GM21528 (cell line): ENCODE measurements around the gene WNT6.

Experiments used
- ATAC-seq: cut with Tn5 transposase; IDR thresholded peaks from one replicate; pipeline ENCODE4 v1.9.1; 2021; ENCODE audit warnings: mild to moderate bottlenecking, moderate library complexity; ENCODE audit not compliant: unreplicated experiment, low FRiP score

Gene WNT6

GRCh38 chr2:218859556-218859987, at the start of gene WNT6:
WNT6 (plus strand) TSS chr2:218859805; CDS start chr2:218860038, 233 bp downstream.
- no peak for ATAC-seq

- no peak for ATAC-seq
Observed at GRCh38 chr2:218810256-218810655, 49.3 kb upstream of the WNT6 start.

- ATAC-seq: no peak
Observed at GRCh38 chr2:218811382-218811781, 48.2 kb upstream of the WNT6 start.

DNA sequence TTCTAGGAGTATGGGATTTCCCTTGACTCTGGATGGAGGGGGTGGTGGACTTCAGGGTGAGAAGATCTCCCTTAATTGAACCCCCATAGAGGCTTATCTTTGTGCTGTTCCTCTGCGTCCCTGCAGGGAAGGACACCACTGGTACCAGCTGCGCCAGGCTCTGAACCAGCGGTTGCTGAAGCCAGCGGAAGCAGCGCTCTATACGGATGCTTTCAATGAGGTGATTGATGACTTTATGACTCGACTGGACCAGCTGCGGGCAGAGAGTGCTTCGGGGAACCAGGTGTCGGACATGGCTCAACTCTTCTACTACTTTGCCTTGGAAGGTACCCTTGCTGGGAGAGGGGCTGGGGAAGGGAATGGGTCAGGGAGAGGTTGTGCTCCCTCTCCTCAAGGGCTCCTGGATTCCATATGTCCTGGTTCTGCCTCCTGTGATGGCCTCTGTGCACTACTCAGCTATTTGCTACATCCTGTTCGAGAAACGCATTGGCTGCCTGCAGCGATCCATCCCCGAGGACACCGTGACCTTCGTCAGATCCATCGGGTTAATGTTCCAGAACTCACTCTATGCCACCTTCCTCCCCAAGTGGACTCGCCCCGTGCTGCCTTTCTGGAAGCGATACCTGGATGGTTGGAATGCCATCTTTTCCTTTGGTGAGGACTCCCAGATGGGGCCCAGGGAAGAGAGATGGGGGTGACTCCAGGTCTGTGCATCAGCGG, 47.3 kb upstream of the WNT6 start:
- ATAC-seq: no peak

DNA sequence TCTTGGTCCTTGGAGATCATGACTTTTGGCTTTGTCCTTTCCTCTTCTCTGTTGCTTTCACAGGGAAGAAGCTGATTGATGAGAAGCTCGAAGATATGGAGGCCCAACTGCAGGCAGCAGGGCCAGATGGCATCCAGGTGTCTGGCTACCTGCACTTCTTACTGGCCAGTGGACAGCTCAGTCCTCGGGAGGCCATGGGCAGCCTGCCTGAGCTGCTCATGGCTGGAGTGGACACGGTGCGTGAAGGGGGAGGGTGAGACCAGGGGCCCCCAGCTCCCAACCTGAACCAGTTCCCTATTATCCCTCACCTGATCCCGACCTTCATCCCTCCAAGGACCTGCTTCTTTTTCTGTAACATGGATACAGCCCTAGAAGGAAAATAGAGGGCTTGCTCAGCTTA, 46.7 kb upstream of the WNT6 start:
- ATAC-seq: no peak

- ATAC-seq: no peak
Observed at GRCh38 chr2:218813771-218814460, 45.7 kb upstream of the WNT6 start.

- no peak for ATAC-seq
Observed at GRCh38 chr2:218814540-218815243, 44.9 kb upstream of the WNT6 start.

DNA sequence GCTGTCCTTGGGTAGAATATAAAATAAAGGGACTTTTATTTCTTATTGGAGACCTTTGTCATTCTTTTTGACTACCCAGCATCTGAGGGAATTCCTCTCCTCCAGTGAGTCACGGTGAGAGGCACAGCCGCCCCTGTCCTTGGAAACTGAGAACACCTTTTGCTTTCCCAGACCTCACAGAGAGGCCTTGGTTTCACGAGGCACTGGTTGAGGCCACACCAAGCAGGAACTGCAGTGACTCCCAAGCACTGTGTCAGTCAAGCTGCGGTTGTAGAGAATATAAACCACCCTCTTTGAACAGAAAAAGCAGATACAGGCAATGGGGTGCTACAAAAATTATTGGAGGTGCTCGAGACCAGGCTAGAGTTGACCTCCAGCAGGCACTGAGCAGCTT, 44.4 kb upstream of the WNT6 start:
- no peak for ATAC-seq

DNA sequence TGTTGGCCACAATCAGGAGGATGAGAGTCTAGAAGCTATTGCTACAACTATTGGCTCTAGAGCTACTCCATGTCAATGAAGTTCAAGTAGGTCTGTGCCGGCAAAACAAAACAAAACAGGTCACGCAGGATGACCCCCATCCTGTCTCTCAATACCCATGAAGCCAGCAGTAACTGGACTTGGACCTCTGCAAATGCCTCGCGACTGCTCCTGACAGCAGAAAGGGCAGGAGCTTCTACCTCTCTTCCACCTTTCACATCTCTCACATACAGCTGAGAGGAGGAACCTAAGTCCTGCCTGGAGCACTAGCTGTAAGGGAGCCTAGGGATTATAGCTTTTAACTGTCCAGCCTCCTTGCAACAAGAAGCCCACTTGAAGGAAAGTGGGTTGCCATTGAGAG, 44.0 kb upstream of the WNT6 start:
- ATAC-seq: no peak

- no peak for ATAC-seq
Observed at GRCh38 chr2:218816561-218817011, 43.0 kb upstream of the WNT6 start.

DNA sequence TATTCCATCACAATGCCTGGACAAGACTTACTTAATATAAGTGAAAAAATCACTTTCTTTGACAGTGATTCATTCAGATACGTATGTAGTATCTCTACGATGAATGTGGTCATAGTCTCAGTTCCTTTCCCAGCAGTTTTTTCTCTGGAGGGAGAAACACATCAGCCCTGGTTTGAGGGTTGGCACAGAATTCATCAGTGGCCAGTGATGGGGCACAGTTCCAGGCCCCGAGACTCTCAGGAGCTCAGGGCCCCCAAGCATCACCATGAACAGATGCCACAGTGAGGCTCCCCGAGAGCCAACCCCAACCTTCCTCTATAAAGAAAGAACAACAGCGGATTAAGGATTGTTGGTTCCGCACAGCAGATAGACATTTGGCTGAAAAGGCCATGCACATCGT, 40.5 kb upstream of the WNT6 start:
- ATAC-seq: no peak

DNA sequence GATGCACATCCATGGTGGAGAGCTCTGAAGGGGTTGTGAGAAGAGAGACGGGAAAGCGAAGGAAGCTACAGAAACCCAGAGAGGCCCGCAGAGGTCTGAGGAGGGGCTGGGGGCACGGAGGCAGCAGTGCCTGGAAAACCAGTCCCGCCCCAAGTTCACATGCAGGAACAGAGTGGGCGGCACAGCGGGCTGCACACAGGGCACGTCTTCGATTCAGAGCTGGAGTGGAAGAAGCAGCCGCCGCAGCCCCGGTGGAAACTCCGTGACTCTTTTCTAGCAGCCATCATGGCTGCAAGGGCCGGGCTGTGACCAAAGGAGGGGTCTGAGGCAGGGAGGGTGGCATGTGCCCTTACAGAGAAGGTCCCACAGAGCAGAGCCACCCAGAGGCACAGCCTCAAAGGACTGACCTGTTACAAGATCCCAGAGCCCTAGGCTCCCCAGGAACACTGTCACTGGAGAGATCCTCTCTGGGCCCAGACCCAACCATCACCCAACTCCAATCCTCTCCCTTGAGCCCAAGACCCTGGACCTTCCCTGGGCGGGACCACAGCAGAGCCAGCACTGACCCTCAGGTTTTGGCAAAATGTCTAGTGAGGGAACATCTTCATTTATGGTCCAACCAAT, 38.7 kb upstream of the WNT6 start:
- no peak for ATAC-seq

DNA sequence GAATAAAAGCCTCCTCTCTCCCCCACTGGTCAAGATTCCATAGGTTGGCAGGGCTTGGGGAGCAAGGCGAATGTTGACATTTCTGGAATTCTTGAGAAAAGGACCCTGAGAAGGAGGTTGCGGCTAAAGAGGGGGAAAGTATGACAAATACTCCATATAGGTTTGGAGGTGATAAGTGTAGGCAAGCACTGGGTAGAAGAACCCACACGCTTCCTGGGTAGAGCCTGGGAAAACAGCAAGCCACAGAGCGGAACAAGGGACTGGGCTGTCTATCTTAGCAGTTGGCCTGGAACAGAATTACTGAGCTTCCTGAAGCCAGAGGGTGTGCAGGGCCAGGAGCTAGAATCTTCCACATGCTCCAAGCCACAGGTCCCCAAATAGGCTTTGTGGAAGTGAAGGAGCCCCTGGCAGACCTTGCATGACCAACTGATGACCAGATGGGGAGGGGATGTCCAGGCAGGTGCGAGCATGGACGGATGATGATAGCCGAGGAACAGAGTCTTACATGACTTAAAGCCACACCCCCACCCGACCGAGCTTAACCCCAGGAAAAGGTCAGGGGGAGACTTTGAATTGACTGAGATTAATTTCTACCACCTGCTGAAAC, 37.9 kb upstream of the WNT6 start:
- no peak for ATAC-seq

GRCh38 chr2:218822622-218823021, 37.0 kb upstream of the WNT6 start:
- ATAC-seq: no peak

DNA sequence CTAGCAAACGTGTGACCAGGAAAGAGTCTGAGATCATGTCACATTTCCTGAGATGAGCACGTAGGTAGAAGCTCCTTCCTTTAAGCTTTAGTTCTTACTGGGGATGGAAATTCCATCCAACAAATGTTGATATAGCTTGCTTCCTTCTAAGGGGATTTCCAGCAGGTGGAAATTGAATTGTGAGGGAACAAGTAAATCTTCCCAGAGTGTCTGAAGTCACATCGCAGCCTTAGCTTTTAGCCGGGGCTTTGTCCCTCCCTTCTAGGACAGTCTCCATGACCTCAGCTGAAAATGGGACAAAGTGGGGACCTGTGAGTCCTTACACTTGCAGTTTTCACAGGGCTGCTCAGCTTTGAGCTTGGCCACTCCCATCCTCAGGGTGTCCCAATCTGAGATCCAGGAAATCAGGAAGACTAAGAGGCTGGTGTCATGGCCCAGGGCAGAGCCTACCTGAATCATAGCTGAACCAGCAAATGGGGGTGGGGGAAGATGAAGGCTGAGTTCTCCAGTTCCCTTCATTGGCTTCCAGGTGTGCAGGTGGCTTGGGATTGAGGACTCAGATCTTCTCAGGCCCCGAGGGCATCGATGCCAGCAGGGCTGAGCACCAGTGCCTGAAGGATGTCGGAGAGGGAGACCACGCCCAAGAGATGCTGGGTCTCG, 36.3 kb upstream of the WNT6 start:
- ATAC-seq: no peak

DNA sequence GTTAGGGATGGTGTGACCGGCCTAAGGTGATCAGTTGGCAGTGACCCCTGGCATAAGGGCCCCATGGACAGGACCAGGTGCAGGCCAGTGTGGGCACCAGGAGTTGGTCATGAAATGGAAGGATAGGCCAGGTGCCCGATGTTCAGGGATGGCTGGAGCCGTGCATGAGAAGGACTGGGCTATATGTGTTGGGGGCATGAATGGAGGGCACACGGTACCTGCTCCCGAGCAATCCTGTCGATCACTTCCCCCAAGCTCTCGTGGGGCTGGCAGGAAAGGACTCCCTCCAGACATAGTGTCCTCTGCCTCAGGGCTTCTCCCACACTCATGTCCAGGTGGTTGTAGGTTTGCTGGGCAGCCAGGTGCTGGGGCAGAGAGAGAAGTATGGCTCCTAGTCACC, 35.6 kb upstream of the WNT6 start:
- no peak for ATAC-seq

GRCh38 chr2:218826791-218827190, 32.8 kb upstream of the WNT6 start:
- no peak for ATAC-seq

GRCh38 chr2:218827701-218828476, 31.7 kb upstream of the WNT6 start:
- ATAC-seq: no peak

DNA sequence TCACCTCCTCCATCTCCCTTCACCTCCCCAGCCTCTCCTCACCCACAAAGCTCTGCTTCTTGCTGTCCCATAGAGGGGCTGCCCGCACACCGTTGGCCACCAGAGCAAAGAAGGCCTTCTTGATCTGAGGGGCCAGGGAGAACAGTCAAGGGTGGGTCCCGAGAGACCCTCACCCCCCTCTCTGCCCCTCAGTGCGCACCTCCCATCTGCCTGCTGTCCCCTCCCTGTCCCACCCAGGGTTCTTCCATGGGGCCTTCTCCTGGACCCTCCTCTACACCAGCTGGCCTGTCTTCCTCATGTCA, 31.2 kb upstream of the WNT6 start:
- ATAC-seq: no peak
